ENCODE data around the gene CEACAM1.

DNA sequence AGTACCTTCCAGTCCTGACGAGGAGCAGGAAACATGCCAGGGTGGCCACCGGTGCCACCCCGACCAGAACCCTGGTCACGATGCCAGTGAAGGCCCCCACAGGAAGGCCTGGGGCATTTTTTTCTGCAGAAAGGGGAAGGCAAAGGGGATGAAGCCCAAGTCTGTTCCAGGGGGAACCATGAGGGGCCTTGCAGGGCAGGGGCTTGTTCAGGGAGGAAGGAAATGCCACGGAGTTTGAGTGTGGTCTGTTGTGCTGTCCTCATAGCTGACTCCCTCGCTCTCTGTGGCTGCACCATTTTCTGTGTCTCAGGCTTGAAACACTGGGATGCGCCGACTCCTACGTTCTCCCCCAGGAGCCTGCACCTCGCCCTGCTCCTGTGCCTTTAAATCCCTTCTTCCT is 27.5 kb upstream of the CEACAM1 start:
- TF ChIP-seq SP1 (IDR thresholded peaks at IDR 0.05), result no peak
- no peak for TF ChIP-seq SUZ12 (IDR thresholded peaks at IDR 0.05)
- no peak for TF ChIP-seq FOXA1 (IDR thresholded peaks at IDR 0.05)
- no peak for TF ChIP-seq ZNF384 (IDR thresholded peaks at IDR 0.05)
- no peak for TF ChIP-seq TARDBP (IDR thresholded peaks at IDR 0.05)
- no peak for TF ChIP-seq FOXK2 (IDR thresholded peaks at IDR 0.05)
- no peak for TF ChIP-seq LEF1 (IDR thresholded peaks at IDR 0.05; ENCODE audit: borderline replicate concordance)
- TF ChIP-seq NFRKB (IDR thresholded peaks at IDR 0.05), result no peak
- no peak for TF ChIP-seq CTBP1 (IDR thresholded peaks at IDR 0.05; ENCODE audit: borderline replicate concordance)

All from HEK293T (cell line).